Measurements from ENCODE around the gene NLRP13. TPM values are rescaled to one million over a fixed set of nuclear protein-coding genes. Genes with fewer than 3 reads are reported as not detected.
A peak's percentile ranks its signal among the peaks of the same experiment; 100 is the strongest.

NLRP13 gene
- total RNA-seq, 1 experiment from 2014 or later, result not detected

- no peaks in the 10 kb centered on the region for H3K4me1 ChIP-seq (replicated peaks)
- no peaks in the 10 kb centered on the region for H3K36me3 ChIP-seq
- H3K4me3 ChIP-seq, result no peak overlapping the region
- H3K27ac ChIP-seq, result no peak overlapping the region
- DNase-seq (ENCODE audit: low read depth in 1 of 2, low spot score in 2 of 2), result no peak
- H3K27me3 ChIP-seq (replicated peaks), result no peaks in the 10 kb centered on the region
- peaks cover 11% of the 10 kb centered on the region for H3K9me3 ChIP-seq (replicated peaks)
Measured at GRCh38 chr19:55927991-55928390, 4.1 kb downstream of the NLRP13 start.

- H3K4me3 ChIP-seq, result no peak overlapping the region
- peaks cover 11% of the 10 kb centered on the region for H3K9me3 ChIP-seq (replicated peaks)
- no peak overlapping the region for H3K27ac ChIP-seq
- H3K4me1 ChIP-seq (replicated peaks), result no peaks in the 10 kb centered on the region
- no peak for DNase-seq (ENCODE audit: low read depth in 1 of 2, low spot score in 2 of 2)
- H3K36me3 ChIP-seq, result no peaks in the 10 kb centered on the region
- no peaks in the 10 kb centered on the region for H3K27me3 ChIP-seq (replicated peaks)
Measured at GRCh38 chr19:55923556-55923955, 8.6 kb downstream of the NLRP13 start.

GRCh38 chr19:55913643-55914268 lies 18.4 kb downstream of the NLRP13 start:
- H3K4me1 ChIP-seq (replicated peaks), result no peaks in the 10 kb centered on the region
- H3K9me3 ChIP-seq (replicated peaks), result no peaks in the 10 kb centered on the region; the same call in 1 of the 2 replicates

GRCh38 chr19:55912916-55913315 lies 19.2 kb downstream of the NLRP13 start:
- DNase-seq (ENCODE audit: low read depth in 1 of 2, low spot score in 2 of 2), result peak in 1 of 2 experiments; percentile 5
- Histone ChIP-seq H3K27ac (no peak overlapping the region), H3K9me3 (replicated peaks) (no peaks in the 10 kb centered on the region; the same call in 1 of the 2 replicates), H3K4me1 (replicated peaks) (no peaks in the 10 kb centered on the region), H3K27me3 (replicated peaks) (no peaks in the 10 kb centered on the region), H3K36me3 (no peaks in the 10 kb centered on the region), H3K4me3 (no peak overlapping the region)

More at GRCh38 chr19:55913643-55914268, 18.4 kb downstream of the NLRP13 start:
- no peak overlapping the region for H3K4me3 ChIP-seq
- no peaks in the 10 kb centered on the region for H3K27me3 ChIP-seq (replicated peaks)
- no peaks in the 10 kb centered on the region for H3K36me3 ChIP-seq
- DNase-seq (ENCODE audit: low read depth in 1 of 2, low spot score in 2 of 2), result peak in 1 of 2 experiments; percentile 21
- H3K27ac ChIP-seq, result no peak overlapping the region

- Histone ChIP-seq H3K4me1 (replicated peaks) (no peaks in the 10 kb centered on the region), H3K27ac (no peak overlapping the region), H3K9me3 (replicated peaks) (no peaks in the 10 kb centered on the region; the same call in 1 of the 2 replicates)
Measured at GRCh38 chr19:55909801-55910200, 22.3 kb downstream of the NLRP13 start.

GRCh38 chr19:55907746-55908145 lies 24.4 kb downstream of the NLRP13 start:
- Histone ChIP-seq H3K4me1 (replicated peaks) (no peaks in the 10 kb centered on the region), H3K27me3 (replicated peaks) (no peaks in the 10 kb centered on the region), H3K9me3 (replicated peaks) (no peaks in the 10 kb centered on the region; the same call in 1 of the 2 replicates), H3K4me3 (no peak overlapping the region), H3K36me3 (no peaks in the 10 kb centered on the region), H3K27ac (no peak overlapping the region)
- peak in 1 of 2 experiments; percentile 5 for DNase-seq (ENCODE audit: low read depth in 1 of 2, low spot score in 2 of 2)

More at GRCh38 chr19:55909801-55910200, 22.3 kb downstream of the NLRP13 start:
- peak in 1 of 2 experiments; percentile 5 for DNase-seq (ENCODE audit: low read depth in 1 of 2, low spot score in 2 of 2)
- H3K36me3 ChIP-seq, result no peaks in the 10 kb centered on the region
- no peaks in the 10 kb centered on the region for H3K27me3 ChIP-seq (replicated peaks)
- H3K4me3 ChIP-seq, result no peak overlapping the region

GRCh38 chr19:55907286-55907685 lies 24.9 kb downstream of the NLRP13 start:
- Histone ChIP-seq H3K4me1 (replicated peaks) (no peaks in the 10 kb centered on the region), H3K27me3 (replicated peaks) (no peaks in the 10 kb centered on the region), H3K36me3 (no peaks in the 10 kb centered on the region), H3K4me3 (no peak overlapping the region), H3K9me3 (replicated peaks) (no peaks in the 10 kb centered on the region), H3K27ac (no peak overlapping the region)
- peak in 1 of 2 experiments; percentile 6 for DNase-seq (ENCODE audit: low read depth in 1 of 2, low spot score in 2 of 2)

GRCh38 chr19:55902080-55902751 lies 29.9 kb downstream of the NLRP13 start:
- peak in 1 of 2 experiments; percentile 35 for DNase-seq (ENCODE audit: low read depth in 1 of 2, low spot score in 2 of 2)
- no peaks in the 10 kb centered on the region for H3K4me1 ChIP-seq (replicated peaks)
- no peak overlapping the region for H3K27ac ChIP-seq
- H3K27me3 ChIP-seq (replicated peaks), result no peaks in the 10 kb centered on the region
- no peaks in the 10 kb centered on the region; the same call in 1 of the 2 replicates for H3K9me3 ChIP-seq (replicated peaks)
- H3K36me3 ChIP-seq, result no peaks in the 10 kb centered on the region
- H3K4me3 ChIP-seq, result no peak overlapping the region

- Histone ChIP-seq H3K36me3 (no peaks in the 10 kb centered on the region), H3K9me3 (replicated peaks) (no peaks in the 10 kb centered on the region; the same call in 1 of the 2 replicates), H3K4me1 (replicated peaks) (no peaks in the 10 kb centered on the region), H3K4me3 (no peak overlapping the region), H3K27me3 (replicated peaks) (no peaks in the 10 kb centered on the region), H3K27ac (no peak overlapping the region)
- peak in 1 of 2 experiments; percentile 21 for DNase-seq (ENCODE audit: low read depth in 1 of 2, low spot score in 2 of 2)
Measured at GRCh38 chr19:55901369-55902079, 30.6 kb downstream of the NLRP13 start.

GRCh38 chr19:55898911-55899310 lies 33.2 kb downstream of the NLRP13 start:
- no peak overlapping the region for H3K4me3 ChIP-seq
- no peak overlapping the region for H3K27ac ChIP-seq
- no peaks in the 10 kb centered on the region for H3K4me1 ChIP-seq (replicated peaks)
- H3K36me3 ChIP-seq, result no peaks in the 10 kb centered on the region
- no peaks in the 10 kb centered on the region; the same call in 1 of the 2 replicates for H3K9me3 ChIP-seq (replicated peaks)
- H3K27me3 ChIP-seq (replicated peaks), result no peaks in the 10 kb centered on the region
- DNase-seq (ENCODE audit: low read depth in 1 of 2, low spot score in 2 of 2), result peak in 1 of 2 experiments; percentile 15

GRCh38 chr19:55882626-55883025 lies 49.5 kb downstream of the NLRP13 start:
- peak in 1 of 2 experiments; percentile 12 for DNase-seq (ENCODE audit: low read depth in 1 of 2, low spot score in 2 of 2)
- Histone ChIP-seq H3K36me3 (no peaks in the 10 kb centered on the region), H3K27me3 (replicated peaks) (no peaks in the 10 kb centered on the region), H3K4me1 (replicated peaks) (no peaks in the 10 kb centered on the region), H3K9me3 (replicated peaks) (peaks cover 5% of the 10 kb centered on the region; the same call in 1 of the 2 replicates), H3K4me3 (no peak overlapping the region), H3K27ac (no peak overlapping the region)

- Histone ChIP-seq H3K27me3 (replicated peaks) (no peaks in the 10 kb centered on the region), H3K4me1 (replicated peaks) (no peaks in the 10 kb centered on the region), H3K36me3 (no peaks in the 10 kb centered on the region), H3K27ac (no peak overlapping the region), H3K9me3 (replicated peaks) (0 out of 2 replicates have a peak, but pooled peaks cover 3% of the 10 kb centered on the region), H3K4me3 (no peak overlapping the region)
- peak in 1 of 2 experiments; percentile 24 for DNase-seq (ENCODE audit: low read depth in 1 of 2, low spot score in 2 of 2)
Measured at GRCh38 chr19:55877211-55877610, 54.9 kb downstream of the NLRP13 start.

GRCh38 chr19:55870736-55871135 lies 61.4 kb downstream of the NLRP13 start:
- Histone ChIP-seq H3K36me3 (no peaks in the 10 kb centered on the region), H3K4me1 (replicated peaks) (no peaks in the 10 kb centered on the region), H3K27me3 (replicated peaks) (no peaks in the 10 kb centered on the region), H3K4me3 (no peak overlapping the region), H3K27ac (no peak overlapping the region), H3K9me3 (replicated peaks) (no peaks in the 10 kb centered on the region; the same call in 1 of the 2 replicates)
- DNase-seq (ENCODE audit: low read depth in 1 of 2, low spot score in 2 of 2), result no peak

Measured in SJSA1 (cell line).